HepG2 (cell line): ENCODE results near the gene SIT1. TPM values are rescaled to one million over a fixed set of nuclear protein-coding genes. Genes with fewer than 3 reads are reported as not detected.

Source experiments
- AGO1 ChIP-seq: fragments of 200-400 bp; formaldehyde crosslinking; IDR thresholded peaks from 2 replicates; pipeline ENCODE4 v1.6.1; 2017; ENCODE audit warnings: mild to moderate bottlenecking, low read depth, low read length, moderate library complexity; ENCODE audit not compliant: poor library complexity, severe bottlenecking
- ARNT ChIP-seq: fragments of 450-650 bp; IDR thresholded peaks from 2 replicates; pipeline ENCODE4 v1.6.1; 2017
- CCDC6 ChIP-seq: sonication (generic); formaldehyde crosslinking; IDR thresholded peaks from 2 replicates; pipeline ENCODE4 v1.8.1; 2022; ENCODE audit warnings: mild to moderate bottlenecking, missing genetic modification reagents, moderate library complexity
- FOXA1 ChIP-seq, 2 experiments: fragments of 450-650 bp in 1 of 2; sonication (generic) in 1 of 2; formaldehyde crosslinking in 1 of 2; IDR thresholded peaks; 2 replicates each; pipeline versions ENCODE4 v1.4.0 to v1.6.1; 2016 to 2020; ENCODE audit warnings: missing genetic modification reagents in 1 of 2
- HES4 ChIP-seq: sonication (generic); formaldehyde crosslinking; IDR thresholded peaks from 2 replicates; pipeline ENCODE4 v1.9.0; 2021; ENCODE audit warnings: mild to moderate bottlenecking, missing genetic modification reagents, borderline replicate concordance
- HMGA1 ChIP-seq: sonication (generic); formaldehyde crosslinking; conservative IDR thresholded peaks from 2 replicates; pipeline ENCODE4 v1.4.0; 2020; ENCODE audit warnings: missing genetic modification reagents
- KAT8 ChIP-seq: IDR thresholded peaks from 2 replicates; pipeline ENCODE4 v1.6.1; 2016; ENCODE audit warnings: missing genetic modification reagents, missing compliant biosample characterization
- NBN ChIP-seq: fragments of 450-650 bp; conservative IDR thresholded peaks from 2 replicates; pipeline ENCODE4 v1.6.1; 2017
- NR2F2 ChIP-seq: IDR thresholded peaks from 2 replicates; pipeline ENCODE4 v1.6.1; 2012; ENCODE audit warnings: low read depth, inconsistent platforms, borderline replicate concordance
- NRL ChIP-seq: sonication (generic); formaldehyde crosslinking; IDR thresholded peaks from 2 replicates; pipeline ENCODE4 v1.5.0; 2020; ENCODE audit warnings: missing genetic modification reagents, mild to moderate bottlenecking, moderate library complexity, borderline replicate concordance
- PHF8 ChIP-seq: sonication (generic); formaldehyde crosslinking; IDR thresholded peaks from 2 replicates; pipeline ENCODE4 v1.5.0; 2020; ENCODE audit warnings: missing genetic modification reagents
- RFXANK ChIP-seq: IDR thresholded peaks from 2 replicates; pipeline ENCODE4 v1.6.1; 2016
- SALL1 ChIP-seq: sonication (generic); formaldehyde crosslinking; IDR thresholded peaks from 2 replicates; pipeline ENCODE4 v1.8.0; 2022; ENCODE audit warnings: mild to moderate bottlenecking, missing genetic modification reagents
- SKI ChIP-seq: fragments of 450-650 bp; IDR thresholded peaks from one replicate; pipeline ENCODE4 v1.6.1; 2018; ENCODE audit warnings: mild to moderate bottlenecking; ENCODE audit not compliant: partially characterized antibody
- SP5 ChIP-seq: IDR thresholded peaks from 2 replicates; pipeline ENCODE4 v1.6.1; 2016; ENCODE audit warnings: low read depth, borderline replicate concordance
- SUZ12 ChIP-seq: fragments of 150-350 bp; IDR thresholded peaks from 2 replicates; pipeline ENCODE4 v1.6.1; 2014; ENCODE audit warnings: low read depth, low read length
- ZBTB3 ChIP-seq: sonication (generic); formaldehyde crosslinking; IDR thresholded peaks from 2 replicates; pipeline ENCODE4 v1.4.0; 2020; ENCODE audit warnings: low read depth, mild to moderate bottlenecking, moderate library complexity, missing genetic modification reagents, borderline replicate concordance
- ZMAT3 ChIP-seq: sonication (generic); formaldehyde crosslinking; conservative IDR thresholded peaks from 2 replicates; pipeline ENCODE4 v1.7.0; 2021; ENCODE audit warnings: missing genetic modification reagents
- ZNF737 ChIP-seq: sonication (generic); formaldehyde crosslinking; IDR thresholded peaks from 2 replicates; pipeline ENCODE4 v1.5.0; 2020; ENCODE audit warnings: missing genetic modification reagents, mild to moderate bottlenecking, borderline replicate concordance
- ZNF766 ChIP-seq: sonication (generic); formaldehyde crosslinking; IDR thresholded peaks from 2 replicates; pipeline ENCODE4 v1.5.0; 2020; ENCODE audit warnings: missing genetic modification reagents, borderline replicate concordance
- ZNF776 ChIP-seq: sonication (generic); formaldehyde crosslinking; IDR thresholded peaks from 2 replicates; pipeline ENCODE4 v1.4.0; 2020; ENCODE audit warnings: mild to moderate bottlenecking, missing genetic modification reagents
- ZSCAN9 ChIP-seq: IDR thresholded peaks from 2 replicates; pipeline ENCODE4 v1.6.1; 2016; ENCODE audit warnings: borderline replicate concordance
- polyA plus RNA-seq, 8 experiments: library from polyadenylated mRNA; depleted of rRNA in 3 of 8; stranded (reverse) in 7 of 8; unstranded in 1 of 8; fragments of >200 nt; fragmentation: Illumina TruSeq in 4 of 8; extraction: Trizol in 4 of 8; gene quantifications; 2 replicates each; pipeline versions ENCODE4 v1.2.1 to v1.2.3, GENCODE V29; 2011 to 2016; ENCODE audit warnings: low read depth in 4 of 8, missing spikeins in 1 of 8, mixed read lengths in 1 of 8; ENCODE audit not compliant: insufficient read depth in 1 of 8
- total RNA-seq, 5 experiments: library from RNA; depleted of rRNA; stranded (reverse); fragments of >200 nt; fragmentation: Illumina TruSeq; extraction: Trizol; gene quantifications; 2 replicates each; pipeline ENCODE4 v1.2.3, GENCODE V29; 2016; ENCODE audit warnings: low read depth in 1 of 5
- TF ChIP-seq, protein P1 (sequence below): sonication (generic); formaldehyde crosslinking; IDR thresholded peaks from 2 replicates; pipeline ENCODE4 v1.5.1; 2020; ENCODE audit warnings: missing genetic modification reagents, mild to moderate bottlenecking, borderline replicate concordance
- TF ChIP-seq, protein P2 (sequence below): sonication (generic); formaldehyde crosslinking; IDR thresholded peaks from 2 replicates; pipeline ENCODE4 v1.5.0; 2020; ENCODE audit warnings: missing genetic modification reagents
- TF ChIP-seq, protein P3 (sequence below): sonication (generic); formaldehyde crosslinking; IDR thresholded peaks from 2 replicates; pipeline ENCODE4 v1.5.0; 2020; ENCODE audit warnings: missing genetic modification reagents

The SIT1 gene
- total and polyA plus RNA-seq, 2 of the 13 experiments (the other 11 are each of a cell fraction or from before 2014, with no cell fraction given) = 0.09 to 6.7 TPM

DNA sequence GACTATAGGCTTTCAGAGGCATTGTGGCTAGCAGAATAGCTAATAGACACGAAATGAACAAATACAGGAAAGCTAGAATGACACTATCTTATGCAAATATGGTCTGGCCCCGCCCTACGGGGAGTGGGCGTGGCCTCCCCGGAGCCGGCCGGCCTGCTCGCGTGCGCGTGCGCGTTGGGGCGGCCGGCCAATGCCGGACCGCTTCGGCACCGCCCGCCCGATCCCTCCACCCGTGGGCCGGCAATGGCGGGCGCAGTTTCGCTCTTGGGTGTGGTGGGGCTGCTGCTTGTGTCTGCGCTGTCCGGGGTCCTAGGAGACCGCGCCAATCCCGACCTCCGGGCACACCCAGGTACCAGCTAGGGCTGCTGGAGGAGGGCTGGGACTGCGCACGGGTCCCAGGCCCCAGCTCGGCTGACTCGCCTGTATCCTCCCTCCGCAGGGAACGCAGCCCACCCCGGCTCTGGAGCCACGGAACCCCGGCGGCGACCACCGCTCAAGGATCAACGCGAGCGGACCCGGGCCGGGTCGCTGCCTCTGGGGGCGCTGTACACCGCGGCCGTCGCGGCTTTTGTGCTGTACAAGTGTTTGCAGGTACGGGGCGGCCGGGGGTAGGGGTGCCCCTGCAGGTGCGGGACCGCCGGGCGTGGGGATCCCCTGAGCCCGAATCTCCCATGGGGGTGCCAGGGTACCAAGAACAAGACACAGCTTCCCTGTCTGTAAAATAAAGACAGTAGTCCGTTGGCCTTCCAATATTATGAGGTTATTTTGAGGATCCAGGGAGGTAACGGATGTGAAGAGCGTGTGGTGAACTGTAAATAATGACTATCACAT lies 7.6 kb upstream of the SIT1 start, which contains the start of gene CCDC107 (continued):
- TF ChIP-seq, protein P1, sequence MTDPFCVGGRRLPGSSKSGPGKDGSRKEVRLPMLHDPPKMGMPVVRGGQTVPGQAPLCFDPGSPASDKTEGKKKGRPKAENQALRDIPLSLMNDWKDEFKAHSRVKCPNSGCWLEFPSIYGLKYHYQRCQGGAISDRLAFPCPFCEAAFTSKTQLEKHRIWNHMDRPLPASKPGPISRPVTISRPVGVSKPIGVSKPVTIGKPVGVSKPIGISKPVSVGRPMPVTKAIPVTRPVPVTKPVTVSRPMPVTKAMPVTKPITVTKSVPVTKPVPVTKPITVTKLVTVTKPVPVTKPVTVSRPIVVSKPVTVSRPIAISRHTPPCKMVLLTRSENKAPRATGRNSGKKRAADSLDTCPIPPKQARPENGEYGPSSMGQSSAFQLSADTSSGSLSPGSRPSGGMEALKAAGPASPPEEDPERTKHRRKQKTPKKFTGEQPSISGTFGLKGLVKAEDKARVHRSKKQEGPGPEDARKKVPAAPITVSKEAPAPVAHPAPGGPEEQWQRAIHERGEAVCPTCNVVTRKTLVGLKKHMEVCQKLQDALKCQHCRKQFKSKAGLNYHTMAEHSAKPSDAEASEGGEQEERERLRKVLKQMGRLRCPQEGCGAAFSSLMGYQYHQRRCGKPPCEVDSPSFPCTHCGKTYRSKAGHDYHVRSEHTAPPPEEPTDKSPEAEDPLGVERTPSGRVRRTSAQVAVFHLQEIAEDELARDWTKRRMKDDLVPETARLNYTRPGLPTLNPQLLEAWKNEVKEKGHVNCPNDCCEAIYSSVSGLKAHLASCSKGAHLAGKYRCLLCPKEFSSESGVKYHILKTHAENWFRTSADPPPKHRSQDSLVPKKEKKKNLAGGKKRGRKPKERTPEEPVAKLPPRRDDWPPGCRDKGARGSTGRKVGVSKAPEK (CRISPR knock-in tag) = no peak
- TF ChIP-seq SUZ12 (no peak), SALL1 (CRISPR knock-in tag) (peak; percentile 68), PHF8 (CRISPR knock-in tag) (peak; percentile 88), ZBTB3 (no peak; the same call in 1 of the 2 replicates), ARNT (no peak), ZNF766 (CRISPR knock-in tag) (no peak), ZNF737 (no peak), FOXA1 (IDR thresholded peaks at IDR 0.05) (no peak), FOXA1 (CRISPR knock-in tag; IDR thresholded peaks at IDR 0.05) (no peak), NRL (CRISPR knock-in tag) (peak; percentile 33; the same call in 1 of the 2 replicates), ZSCAN9 (CRISPR knock-in tag) (0 out of 2 replicates have a peak, but pooled peaks have one; percentile 15), CCDC6 (peak; percentile 33; the same call in 1 of the 2 replicates), ZNF776 (CRISPR knock-in tag) (peak; percentile 94), HES4 (CRISPR knock-in tag) (peak; percentile 90), AGO1 (peak; percentile 96), HMGA1 (CRISPR knock-in tag) (no peak), SKI (no peak), ZMAT3 (CRISPR knock-in tag) (no peak; the same call in 1 of the 2 replicates), NBN (no peak), NR2F2 (no peak), SP5 (no peak), RFXANK (CRISPR knock-in tag) (no peak; the same call in 1 of the 2 replicates), KAT8 (CRISPR knock-in tag) (no peak; the same call in 1 of the 2 replicates)
- TF ChIP-seq, protein P2, sequence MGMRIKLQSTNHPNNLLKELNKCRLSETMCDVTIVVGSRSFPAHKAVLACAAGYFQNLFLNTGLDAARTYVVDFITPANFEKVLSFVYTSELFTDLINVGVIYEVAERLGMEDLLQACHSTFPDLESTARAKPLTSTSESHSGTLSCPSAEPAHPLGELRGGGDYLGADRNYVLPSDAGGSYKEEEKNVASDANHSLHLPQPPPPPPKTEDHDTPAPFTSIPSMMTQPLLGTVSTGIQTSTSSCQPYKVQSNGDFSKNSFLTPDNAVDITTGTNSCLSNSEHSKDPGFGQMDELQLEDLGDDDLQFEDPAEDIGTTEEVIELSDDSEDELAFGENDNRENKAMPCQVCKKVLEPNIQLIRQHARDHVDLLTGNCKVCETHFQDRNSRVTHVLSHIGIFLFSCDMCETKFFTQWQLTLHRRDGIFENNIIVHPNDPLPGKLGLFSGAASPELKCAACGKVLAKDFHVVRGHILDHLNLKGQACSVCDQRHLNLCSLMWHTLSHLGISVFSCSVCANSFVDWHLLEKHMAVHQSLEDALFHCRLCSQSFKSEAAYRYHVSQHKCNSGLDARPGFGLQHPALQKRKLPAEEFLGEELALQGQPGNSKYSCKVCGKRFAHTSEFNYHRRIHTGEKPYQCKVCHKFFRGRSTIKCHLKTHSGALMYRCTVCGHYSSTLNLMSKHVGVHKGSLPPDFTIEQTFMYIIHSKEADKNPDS = no peak
- TF ChIP-seq, protein P3, sequence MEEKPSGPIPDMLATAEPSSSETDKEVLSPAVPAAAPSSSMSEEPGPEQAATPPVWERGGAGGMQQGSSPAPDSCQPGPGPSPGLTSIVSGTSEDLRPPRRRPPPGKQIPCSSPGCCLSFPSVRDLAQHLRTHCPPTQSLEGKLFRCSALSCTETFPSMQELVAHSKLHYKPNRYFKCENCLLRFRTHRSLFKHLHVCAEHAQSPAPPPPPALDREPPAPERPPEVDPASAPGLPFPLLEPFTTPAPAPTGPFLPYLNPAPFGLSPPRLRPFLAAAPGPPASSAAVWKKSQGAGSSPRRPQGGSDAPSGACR (CRISPR knock-in tag) = no peak; the same call in 1 of the 2 replicates
